Measurements from ENCODE around the gene NMUR1. TPM values are rescaled to one million over a fixed set of nuclear protein-coding genes. Genes with fewer than 3 reads are reported as not detected.
A peak's percentile ranks its signal among the peaks of the same experiment; 100 is the strongest.
"Not testable (repeated sequence)": the region's sequence is repeated elsewhere in the genome, so short reads cannot be mapped to it uniquely, and the experiment has no call there.

NMUR1 gene
- total RNA-seq, result 0.18 TPM
- under 1 TPM; 0.16 to 0.62 (median 0.24) TPM for polyA plus RNA-seq (ENCODE audit: insufficient read depth in 1 of 8, insufficient read length in 8 of 8, low replicate concordance in 1 of 8)
- long read RNA-seq, donor 1, result 0 reads
- long read RNA-seq, donor 2, result 0 reads
- long read RNA-seq, donor 3, result 0 reads
- long read RNA-seq, donor 4, result 0 reads
- long read RNA-seq, donor 5, result 0 reads
- long read RNA-seq, donor 6, partial matches to known transcripts, result 0 of 1 reads
- long read RNA-seq, donor 6, other reads (novel, unspliced or antisense), result 0 of 1 reads
- long read RNA-seq, donor 7, result 0 reads
- long read RNA-seq, donor 8, result 0 reads
- long read RNA-seq, donor 9, result 0 reads
- long read RNA-seq, donor 10, result 0 reads
- long read RNA-seq, donor 11, result 0 reads

GRCh38 chr2:231530099-231531011 lies at the start of gene NMUR1:
NMUR1 (minus strand) TSS chr2:231530445; CDS start chr2:231530361, 84 bp downstream.
- Histone ChIP-seq H3K9me3 (replicated peaks; ENCODE audit: control insufficient read depth, low read depth, low read length) (no peaks in the 10 kb centered on the region), H3K27ac (ENCODE audit: low read length) (no peak within 1 kb of the TSS), H3K36me3 (ENCODE audit: control insufficient read depth, insufficient read depth, low read length) (no peaks in the 10 kb centered on the region), H3K4me1 (ENCODE audit: control insufficient read depth, insufficient read depth, low read length) (peaks cover 18% of the 10 kb centered on the region), H3K4me3 (ENCODE audit: low read length) (peak within 1 kb of the TSS; percentile 15), H3K27me3 (ENCODE audit: control insufficient read depth, insufficient read depth, low read length) (peaks cover 26% of the 10 kb centered on the region)
- WGBS (ENCODE audit: insufficient coverage), result 8% methylated on average over 85 of the region's 85 CpGs
- peak; percentile 63 for DNase-seq

GRCh38 chr2:231579560-231579959 lies 49.3 kb upstream of the NMUR1 start:
- H3K9me3 ChIP-seq (replicated peaks; ENCODE audit: control insufficient read depth, low read depth, low read length), result no peaks in the 10 kb centered on the region
- no peak overlapping the region for H3K27ac ChIP-seq (ENCODE audit: low read length)
- H3K4me1 ChIP-seq (ENCODE audit: control insufficient read depth, insufficient read depth, low read length), result no peaks in the 10 kb centered on the region
- DNase-seq, result no peak
- WGBS (ENCODE audit: insufficient coverage), result 86% methylated on average over 3 of the region's 3 CpGs
- no peaks in the 10 kb centered on the region for H3K27me3 ChIP-seq (ENCODE audit: control insufficient read depth, insufficient read depth, low read length)
- H3K4me3 ChIP-seq (ENCODE audit: low read length), result no peak overlapping the region
- no peaks in the 10 kb centered on the region for H3K36me3 ChIP-seq (ENCODE audit: control insufficient read depth, insufficient read depth, low read length)

GRCh38 chr2:231578655-231579054 lies 48.4 kb upstream of the NMUR1 start:
- not testable (repeated sequence) for H3K36me3 ChIP-seq (ENCODE audit: control insufficient read depth, insufficient read depth, low read length); DNase-seq; H3K4me3 ChIP-seq (ENCODE audit: low read length); H3K27ac ChIP-seq (ENCODE audit: low read length); H3K4me1 ChIP-seq (ENCODE audit: control insufficient read depth, insufficient read depth, low read length); H3K27me3 ChIP-seq (ENCODE audit: control insufficient read depth, insufficient read depth, low read length); H3K9me3 ChIP-seq (replicated peaks; ENCODE audit: control insufficient read depth, low read depth, low read length)
- 100% methylated on average over 2 of the region's 2 CpGs for WGBS (ENCODE audit: insufficient coverage)

- WGBS (ENCODE audit: insufficient coverage), result 81% methylated on average over 2 of the region's 4 CpGs
Observed at GRCh38 chr2:231576465-231576864, 46.2 kb upstream of the NMUR1 start.

GRCh38 chr2:231575612-231576256 lies 45.5 kb upstream of the NMUR1 start:
- H3K4me1 ChIP-seq (ENCODE audit: control insufficient read depth, insufficient read depth, low read length), result no peaks in the 10 kb centered on the region
- no peak overlapping the region for H3K27ac ChIP-seq (ENCODE audit: low read length)
- no peaks in the 10 kb centered on the region for H3K36me3 ChIP-seq (ENCODE audit: control insufficient read depth, insufficient read depth, low read length)
- no peak for DNase-seq
- no peak overlapping the region for H3K4me3 ChIP-seq (ENCODE audit: low read length)
- H3K9me3 ChIP-seq (replicated peaks; ENCODE audit: control insufficient read depth, low read depth, low read length), result no peaks in the 10 kb centered on the region
- WGBS (ENCODE audit: insufficient coverage), result 73% methylated on average over 5 of the region's 10 CpGs
- no peaks in the 10 kb centered on the region for H3K27me3 ChIP-seq (ENCODE audit: control insufficient read depth, insufficient read depth, low read length)

More at GRCh38 chr2:231576465-231576864, 46.2 kb upstream of the NMUR1 start:
- no peaks in the 10 kb centered on the region for H3K27me3 ChIP-seq (ENCODE audit: control insufficient read depth, insufficient read depth, low read length)
- H3K9me3 ChIP-seq (replicated peaks; ENCODE audit: control insufficient read depth, low read depth, low read length), result no peaks in the 10 kb centered on the region
- no peak overlapping the region for H3K27ac ChIP-seq (ENCODE audit: low read length)
- H3K36me3 ChIP-seq (ENCODE audit: control insufficient read depth, insufficient read depth, low read length), result no peaks in the 10 kb centered on the region
- no peak for DNase-seq
- no peaks in the 10 kb centered on the region for H3K4me1 ChIP-seq (ENCODE audit: control insufficient read depth, insufficient read depth, low read length)
- no peak overlapping the region for H3K4me3 ChIP-seq (ENCODE audit: low read length)

GRCh38 chr2:231573698-231574421 lies 43.6 kb upstream of the NMUR1 start:
- Histone ChIP-seq H3K4me3 (ENCODE audit: low read length) (no peak overlapping the region), H3K9me3 (replicated peaks; ENCODE audit: control insufficient read depth, low read depth, low read length) (no peaks in the 10 kb centered on the region), H3K36me3 (ENCODE audit: control insufficient read depth, insufficient read depth, low read length) (no peaks in the 10 kb centered on the region), H3K4me1 (ENCODE audit: control insufficient read depth, insufficient read depth, low read length) (no peaks in the 10 kb centered on the region), H3K27ac (ENCODE audit: low read length) (no peak overlapping the region), H3K27me3 (ENCODE audit: control insufficient read depth, insufficient read depth, low read length) (no peaks in the 10 kb centered on the region)
- DNase-seq, result no peak
- WGBS (ENCODE audit: insufficient coverage), result 57% methylated on average over 9 of the region's 15 CpGs

- Histone ChIP-seq H3K9me3 (replicated peaks; ENCODE audit: control insufficient read depth, low read depth, low read length) (no peaks in the 10 kb centered on the region), H3K27me3 (ENCODE audit: control insufficient read depth, insufficient read depth, low read length) (no peaks in the 10 kb centered on the region), H3K27ac (ENCODE audit: low read length) (no peak overlapping the region), H3K4me3 (ENCODE audit: low read length) (no peak overlapping the region), H3K36me3 (ENCODE audit: control insufficient read depth, insufficient read depth, low read length) (no peaks in the 10 kb centered on the region), H3K4me1 (ENCODE audit: control insufficient read depth, insufficient read depth, low read length) (no peaks in the 10 kb centered on the region)
- peak; percentile 30 for DNase-seq
- whole genome bisulfite sequencing (ENCODE audit: insufficient coverage), result 60% methylated on average over 1 of the region's 4 CpGs
Observed at GRCh38 chr2:231573096-231573495, 42.9 kb upstream of the NMUR1 start.

- Histone ChIP-seq H3K36me3 (ENCODE audit: control insufficient read depth, insufficient read depth, low read length) (no peaks in the 10 kb centered on the region), H3K9me3 (replicated peaks; ENCODE audit: control insufficient read depth, low read depth, low read length) (peaks cover 2% of the 10 kb centered on the region), H3K27ac (ENCODE audit: low read length) (no peak overlapping the region), H3K27me3 (ENCODE audit: control insufficient read depth, insufficient read depth, low read length) (no peaks in the 10 kb centered on the region), H3K4me3 (ENCODE audit: low read length) (no peak overlapping the region), H3K4me1 (ENCODE audit: control insufficient read depth, insufficient read depth, low read length) (no peaks in the 10 kb centered on the region)
- DNase-seq, result no peak
- 67% methylated on average over 4 of the region's 4 CpGs for WGBS (ENCODE audit: insufficient coverage)
Observed at GRCh38 chr2:231571661-231572191, 41.5 kb upstream of the NMUR1 start.

GRCh38 chr2:231570915-231571314 lies 40.7 kb upstream of the NMUR1 start:
- H3K27me3 ChIP-seq (ENCODE audit: control insufficient read depth, insufficient read depth, low read length); H3K36me3 ChIP-seq (ENCODE audit: control insufficient read depth, insufficient read depth, low read length); H3K9me3 ChIP-seq (replicated peaks; ENCODE audit: control insufficient read depth, low read depth, low read length); DNase-seq; H3K27ac ChIP-seq (ENCODE audit: low read length); H3K4me1 ChIP-seq (ENCODE audit: control insufficient read depth, insufficient read depth, low read length); H3K4me3 ChIP-seq (ENCODE audit: low read length): not testable (repeated sequence)
- no CpG with 5 or more reads among the region's 5 CpGs for WGBS (ENCODE audit: insufficient coverage)

All from muscle of leg (tissue), 16 donors.